ENCODE data around the gene FAAH.

The FAAH gene

DNA sequence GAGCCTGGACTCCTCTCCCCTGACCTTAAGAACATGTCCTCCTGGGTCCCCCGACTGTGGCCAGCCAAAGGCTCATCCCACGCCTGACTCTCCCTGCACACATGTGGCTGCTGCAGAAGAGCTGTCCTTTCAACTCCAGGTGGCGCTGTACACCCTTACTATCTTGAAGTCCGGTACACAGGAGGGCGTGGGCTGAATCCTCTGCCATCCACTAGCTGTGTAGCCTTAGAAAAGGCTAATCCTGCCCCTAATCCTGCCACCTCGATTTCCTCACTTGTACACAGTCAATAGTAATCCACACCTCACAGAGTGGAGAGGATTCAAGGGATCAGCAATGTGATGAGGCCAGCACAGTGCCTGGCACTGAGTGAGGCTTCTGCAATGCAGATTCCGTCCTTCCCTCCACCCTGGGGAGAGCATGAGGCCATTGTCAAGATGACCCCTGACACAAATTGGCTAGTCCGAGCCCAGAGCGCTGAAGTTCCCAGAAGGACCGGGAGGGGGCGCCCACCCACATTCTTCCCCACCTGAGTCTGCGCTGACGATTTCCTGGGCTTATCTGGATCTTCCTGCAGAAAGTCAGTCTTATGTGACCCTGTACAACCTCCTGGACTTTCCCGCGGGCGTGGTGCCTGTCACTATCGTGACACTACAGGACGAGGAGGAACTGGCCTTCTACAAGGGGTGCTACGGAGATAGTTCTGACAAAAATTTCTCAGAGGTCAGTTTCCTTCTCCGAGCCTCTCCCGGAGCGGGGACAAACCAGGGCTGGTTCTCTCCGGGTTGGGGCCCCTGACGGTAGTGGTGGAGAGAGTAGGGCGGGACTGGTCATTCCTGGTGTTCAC lies 48.4 kb downstream of the FAAH start:
- DNase-seq (ENCODE audit: low read depth) = peak; percentile 86
- TF ChIP-seq CTCF (IDR thresholded peaks at IDR 0.05; ENCODE audit: low read depth, low read length) = peak; percentile 75
- no peak for TF ChIP-seq POLR2A (IDR thresholded peaks at IDR 0.05; ENCODE audit: extremely low read depth, insufficient read length)
- TF ChIP-seq, protein P1, sequence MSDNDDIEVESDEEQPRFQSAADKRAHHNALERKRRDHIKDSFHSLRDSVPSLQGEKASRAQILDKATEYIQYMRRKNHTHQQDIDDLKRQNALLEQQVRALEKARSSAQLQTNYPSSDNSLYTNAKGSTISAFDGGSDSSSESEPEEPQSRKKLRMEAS (IDR thresholded peaks at IDR 0.05; ENCODE audit: low read depth, low read length) = peak; percentile 42; the same call in 1 of the 2 replicates
- TF ChIP-seq MYC (IDR thresholded peaks at IDR 0.05; ENCODE audit: low read depth, low read length) = peak; percentile 18
- peak overlapping the region; percentile 21 for H3K4me3 ChIP-seq (ENCODE audit: low read depth, low read length)

DNA sequence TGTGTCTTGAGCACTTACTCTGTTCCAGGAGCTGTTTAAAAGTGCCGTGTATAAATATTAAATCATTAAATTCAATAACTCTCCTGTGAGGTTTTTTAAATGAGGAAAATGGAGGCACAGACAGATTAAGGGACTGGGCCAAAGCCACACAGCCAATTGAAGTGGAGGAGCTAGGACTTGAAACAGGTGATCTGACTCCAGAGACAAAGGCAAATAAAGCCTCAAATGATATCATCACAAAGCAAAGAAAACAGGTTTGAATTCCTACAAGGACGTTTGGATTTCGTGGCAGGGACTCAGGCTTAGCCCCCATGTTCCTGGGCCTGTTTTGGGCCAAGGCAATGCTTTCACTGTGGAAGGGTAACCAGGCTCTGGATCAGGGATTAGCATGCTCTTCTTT lies 50.3 kb downstream of the FAAH start:
- DNase-seq (ENCODE audit: low read depth) = no peak
- TF ChIP-seq, protein P1 (IDR thresholded peaks at IDR 0.05; ENCODE audit: low read depth, low read length) = no peak
- H3K4me3 ChIP-seq (ENCODE audit: low read depth, low read length) = no peak overlapping the region

DNA sequence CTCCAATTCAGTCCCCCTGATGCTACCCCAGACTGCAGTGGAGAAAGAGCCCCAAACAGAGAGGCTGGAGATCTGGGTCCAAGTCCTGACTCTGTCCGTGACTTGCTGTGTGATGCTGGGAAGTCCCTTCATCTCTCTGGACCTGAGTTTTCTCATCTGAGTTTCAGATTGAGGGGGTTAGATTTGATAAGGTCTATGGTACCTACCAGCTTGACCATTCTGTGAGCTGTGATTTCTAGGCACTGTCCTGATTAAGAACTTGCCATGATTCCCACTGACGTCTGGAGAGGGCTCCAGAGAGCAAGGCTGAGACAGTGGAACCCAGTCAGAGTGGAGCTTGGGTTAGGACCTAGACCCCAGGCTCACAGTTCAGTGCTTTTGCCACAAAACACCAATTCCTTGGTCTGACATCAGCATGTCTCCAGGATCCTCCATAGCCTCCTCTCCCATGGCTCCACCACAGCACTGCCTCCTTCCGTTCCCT lies 51.7 kb downstream of the FAAH start:
- TF ChIP-seq, protein P1 (IDR thresholded peaks at IDR 0.05; ENCODE audit: low read depth, low read length) = no peak
- TF ChIP-seq POLR2A (IDR thresholded peaks at IDR 0.05; ENCODE audit: extremely low read depth, insufficient read length) (no peak), MYC (IDR thresholded peaks at IDR 0.05; ENCODE audit: low read depth, low read length) (no peak), CTCF (IDR thresholded peaks at IDR 0.05; ENCODE audit: low read depth, low read length) (no peak)
- DNase-seq (ENCODE audit: low read depth) = no peak
- no peak overlapping the region for H3K4me3 ChIP-seq (ENCODE audit: low read depth, low read length)

- TF ChIP-seq CTCF (IDR thresholded peaks at IDR 0.05; ENCODE audit: low read depth, low read length) (peak; percentile 88), POLR2A (IDR thresholded peaks at IDR 0.05; ENCODE audit: extremely low read depth, insufficient read length) (no peak)
- TF ChIP-seq, protein P1 (IDR thresholded peaks at IDR 0.05; ENCODE audit: low read depth, low read length) = no peak
These were observed 52.8 kb downstream of the FAAH start for GRCh38 chr1:46446646-46447498.

DNA sequence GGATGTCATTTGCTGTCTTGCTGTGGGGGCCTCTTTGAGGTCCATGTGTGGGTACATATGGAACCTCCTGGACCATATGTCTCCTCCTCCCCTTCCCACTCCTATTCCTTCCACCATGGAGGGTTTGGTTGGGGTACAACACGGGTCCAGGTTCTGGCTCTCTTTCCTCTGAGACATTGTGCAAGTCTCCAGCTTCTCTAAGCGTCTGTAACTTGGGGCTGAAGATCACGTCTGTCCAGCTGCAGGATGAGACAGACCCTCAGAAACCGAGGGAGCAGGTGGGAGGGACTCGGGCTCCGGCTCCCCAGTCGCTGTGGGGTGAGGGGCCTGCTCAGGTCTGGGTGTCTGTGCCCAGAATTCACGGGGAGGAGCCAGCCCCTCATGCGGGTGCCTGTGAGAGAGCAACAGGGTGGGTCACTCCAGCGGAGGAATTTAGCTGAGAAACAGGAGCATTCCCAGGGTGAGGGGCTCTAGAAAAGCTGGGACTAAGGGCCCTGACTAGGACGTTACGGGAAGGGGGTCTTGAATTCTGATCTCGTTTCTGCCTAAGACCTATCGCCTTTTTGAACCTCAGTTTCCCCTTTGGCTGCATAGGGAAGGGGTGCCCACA lies 53.5 kb downstream of the FAAH start:
- no peak overlapping the region for H3K4me3 ChIP-seq (ENCODE audit: low read depth, low read length)
- DNase-seq (ENCODE audit: low read depth) = no peak
- TF ChIP-seq, protein P1 (IDR thresholded peaks at IDR 0.05; ENCODE audit: low read depth, low read length) = no peak
- TF ChIP-seq POLR2A (IDR thresholded peaks at IDR 0.05; ENCODE audit: extremely low read depth, insufficient read length) (no peak), CTCF (IDR thresholded peaks at IDR 0.05; ENCODE audit: low read depth, low read length) (no peak), MYC (IDR thresholded peaks at IDR 0.05; ENCODE audit: low read depth, low read length) (no peak)

More at GRCh38 chr1:46446646-46447498, 52.8 kb downstream of the FAAH start:
- H3K4me3 ChIP-seq (ENCODE audit: low read depth, low read length) = no peak overlapping the region
- DNase-seq (ENCODE audit: low read depth) = peak; percentile 72
